HG02623 (cell line): ENCODE results near the gene PTRH2.
"Not testable (repeated sequence)": the region's sequence is repeated elsewhere in the genome, so short reads cannot be mapped to it uniquely, and the experiment has no call there.

ENCODE experiments used
- ATAC-seq: cut with Tn5 transposase; IDR thresholded peaks from one replicate; pipeline ENCODE4 v1.9.1; 2021; ENCODE audit warnings: moderate library complexity; ENCODE audit not compliant: unreplicated experiment

The PTRH2 gene

DNA sequence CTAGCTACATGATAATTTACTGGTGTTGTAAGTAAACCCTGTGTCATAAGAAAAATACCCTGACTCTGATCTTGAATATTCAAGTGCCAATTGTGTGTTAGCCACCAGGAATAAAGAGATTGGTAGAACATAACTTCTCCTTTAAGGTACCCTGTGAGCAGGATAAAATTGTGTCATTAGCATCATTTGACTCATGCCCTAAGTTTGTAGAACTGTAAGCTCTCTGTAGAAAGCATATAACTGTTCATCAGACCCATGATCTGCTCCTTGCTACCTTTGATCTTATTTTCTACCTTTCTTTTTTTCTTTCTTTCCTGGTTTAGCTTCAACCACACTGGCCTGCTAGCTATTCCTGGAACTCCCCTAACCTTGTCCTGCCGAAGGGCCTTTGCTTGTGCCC is 35.8 kb downstream of the PTRH2 start:
- ATAC-seq, result no peak

DNA sequence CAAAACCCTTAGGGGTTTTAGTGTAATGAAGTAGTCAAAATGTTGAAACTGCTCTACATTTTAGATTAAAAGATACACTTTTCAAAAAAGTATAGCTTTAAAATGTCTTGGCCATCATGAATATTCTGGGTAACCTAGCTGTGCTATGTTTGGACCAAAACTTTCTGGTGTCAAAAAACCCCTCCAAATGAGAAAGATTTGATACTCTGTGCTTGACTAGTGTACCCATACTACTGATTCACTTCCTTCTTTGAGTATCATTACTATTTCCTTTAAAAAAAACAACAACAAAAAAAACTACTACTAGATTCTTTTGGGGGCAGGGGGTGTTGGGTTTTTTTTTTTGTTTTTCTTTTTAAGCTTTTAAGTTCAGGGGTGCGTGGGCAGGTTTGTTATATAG is 37.3 kb downstream of the PTRH2 start:
- ATAC-seq, result no peak

DNA sequence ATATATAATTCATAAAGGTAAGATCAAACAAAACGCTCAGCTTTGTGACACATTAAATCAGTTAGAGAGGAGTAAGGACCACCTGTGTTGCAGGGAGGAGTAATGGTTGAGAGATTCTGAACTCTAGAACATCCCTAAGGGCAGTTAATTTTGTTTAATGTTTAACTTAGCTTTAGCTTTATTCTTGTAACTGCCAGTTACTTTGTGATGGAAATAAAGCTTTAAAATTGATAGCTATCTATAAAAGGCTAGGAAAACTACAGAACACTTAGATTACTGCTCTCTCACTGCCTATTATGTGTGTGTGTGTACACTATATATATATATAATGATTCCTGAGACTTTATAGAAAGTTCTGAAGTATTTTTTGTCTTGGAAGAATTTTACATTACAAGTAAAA is 37.8 kb downstream of the PTRH2 start:
- ATAC-seq, result no peak

DNA sequence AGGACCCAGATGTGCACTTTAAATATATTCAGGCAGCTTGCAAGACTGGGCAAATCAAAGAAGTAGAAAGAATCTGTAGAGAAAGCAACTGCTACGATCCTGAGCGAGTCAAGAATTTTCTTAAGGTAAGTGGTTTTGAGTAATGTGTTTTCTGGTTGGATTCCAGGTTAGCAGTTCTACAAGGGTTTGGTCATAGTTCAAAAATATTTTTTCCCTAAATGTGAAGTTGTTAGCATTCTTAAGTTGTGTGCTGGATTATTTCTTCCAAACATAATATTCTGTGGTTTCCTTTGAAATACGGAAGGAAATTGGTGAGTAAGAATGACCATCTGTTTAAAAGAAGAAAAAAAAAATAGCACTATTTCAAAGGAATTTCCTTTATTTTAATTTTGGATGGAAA is 38.4 kb downstream of the PTRH2 start:
- ATAC-seq, result no peak

DNA sequence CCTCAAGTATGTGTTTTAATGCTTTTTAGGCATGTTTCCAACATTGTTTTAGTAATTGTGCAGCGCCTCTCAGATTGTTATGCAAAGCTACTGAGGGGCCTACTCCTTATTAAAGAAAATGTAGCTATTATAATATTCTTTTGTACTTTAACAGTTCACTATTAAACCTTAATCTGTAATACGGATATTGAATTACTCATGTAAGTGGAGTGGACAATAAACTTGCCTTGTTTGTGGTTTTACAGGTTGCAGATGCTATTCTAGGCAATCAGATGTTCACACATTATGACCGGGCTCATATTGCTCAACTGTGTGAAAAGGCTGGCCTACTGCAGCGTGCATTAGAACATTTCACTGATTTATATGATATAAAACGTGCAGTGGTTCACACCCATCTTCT is 41.0 kb downstream of the PTRH2 start:
- ATAC-seq, result no peak

DNA sequence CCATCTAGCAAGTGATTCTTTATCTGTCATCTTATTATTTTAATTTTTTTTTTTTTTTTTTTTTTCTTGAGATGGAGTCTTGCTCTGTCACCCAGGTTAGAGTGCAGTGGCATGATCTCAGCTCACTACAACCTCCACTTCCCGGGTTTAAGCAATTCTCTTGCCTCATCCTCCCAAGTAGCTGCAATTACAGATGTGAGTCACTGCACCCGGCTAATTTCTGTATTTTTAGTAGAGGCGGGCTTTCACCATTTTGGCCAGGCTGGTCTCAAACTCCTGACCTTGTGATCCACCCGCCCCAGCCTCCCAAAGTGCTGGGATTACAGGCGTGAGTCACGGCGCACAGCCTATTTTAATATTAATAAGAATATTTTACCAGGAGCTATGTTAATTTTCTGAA is 50.6 kb downstream of the PTRH2 start:
- ATAC-seq, result not testable (repeated sequence)

DNA sequence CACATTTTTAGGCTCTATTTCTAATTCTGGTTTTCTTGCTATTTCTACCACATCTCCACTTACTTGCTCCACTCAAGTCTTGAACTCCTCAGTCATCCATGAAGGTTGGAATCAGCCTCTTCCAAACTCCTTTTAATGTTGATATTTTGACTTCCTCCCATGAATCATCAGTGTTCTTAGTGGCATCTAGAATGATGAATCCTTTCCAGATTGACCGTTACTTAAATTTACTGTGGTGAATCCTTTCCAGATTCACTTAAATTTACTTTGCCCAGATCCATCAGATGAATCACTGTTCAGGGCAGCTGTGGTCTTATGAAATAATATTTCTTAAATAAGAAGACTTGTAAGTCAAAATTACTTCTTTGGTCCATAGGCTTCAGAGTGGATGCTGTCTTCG is 55.1 kb downstream of the PTRH2 start:
- no peak for ATAC-seq

DNA sequence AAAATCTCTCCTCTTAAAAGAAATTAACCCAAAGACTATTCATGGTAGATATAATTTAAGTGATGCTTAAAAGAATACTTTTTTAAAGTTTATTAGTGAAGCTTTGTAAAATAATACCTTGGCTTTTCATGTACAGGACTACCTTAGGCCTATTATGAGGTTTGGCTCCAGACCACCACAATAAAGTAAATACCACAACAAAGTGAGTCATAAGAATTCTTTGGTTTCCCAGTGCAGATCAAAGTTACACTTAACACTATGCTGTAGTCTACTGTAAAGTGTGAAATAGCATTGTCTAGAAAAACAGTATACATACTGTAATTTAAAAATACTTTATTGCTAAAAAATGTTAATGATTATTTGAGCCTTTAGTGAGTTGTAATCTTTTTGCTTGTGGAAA is 55.9 kb downstream of the PTRH2 start:
- no peak for ATAC-seq

DNA sequence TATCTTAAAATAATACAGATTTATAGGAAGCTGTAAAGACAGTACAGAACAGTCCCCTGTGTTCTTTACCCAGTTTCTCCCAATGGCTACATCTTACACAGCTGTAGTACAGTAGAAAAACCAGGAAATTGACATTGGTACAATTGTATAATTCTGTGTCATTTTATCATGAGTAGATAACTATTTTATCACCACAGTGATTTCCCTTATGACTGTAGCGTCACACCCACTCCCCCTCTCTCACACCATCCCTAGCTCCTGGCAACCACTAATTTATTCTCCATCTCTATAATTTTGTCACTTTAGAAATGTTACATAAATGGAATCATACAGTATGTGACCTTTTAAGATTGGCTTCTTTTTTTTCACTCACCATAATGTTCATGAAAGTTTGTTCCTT is 56.6 kb downstream of the PTRH2 start:
- ATAC-seq, result no peak

DNA sequence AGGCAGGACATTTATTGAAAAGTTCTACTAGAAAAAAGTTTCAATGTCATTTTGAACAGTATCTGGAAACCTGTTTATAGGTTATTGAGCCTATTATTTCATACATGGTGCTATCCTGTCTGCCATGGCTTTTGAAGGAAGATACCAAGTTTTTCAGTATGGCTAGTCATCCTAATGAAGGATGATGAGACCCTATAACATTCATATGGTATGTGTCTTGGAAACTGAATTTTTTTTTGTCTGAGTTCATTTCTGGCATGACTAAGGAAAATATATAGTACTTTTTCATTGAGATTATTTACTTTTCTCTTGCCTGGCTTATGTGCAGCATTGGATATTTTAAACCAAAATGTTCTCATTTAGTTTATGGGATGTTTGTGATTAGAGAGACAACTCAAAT is 57.3 kb downstream of the PTRH2 start:
- ATAC-seq, result no peak
